A549 (cell line): ENCODE results near the gene FBXO41.

Experiments
- CEBPB ChIP-seq, 2 experiments: fragments of >200 bp in 1 of 2; sonication (Bioruptor Twin) in 1 of 2; formaldehyde crosslinking in 1 of 2; IDR thresholded peaks; 2 replicates each; pipeline ENCODE4 v1.6.1; 2012 to 2016
- CHD2 ChIP-seq: fragments of 150-350 bp; IDR thresholded peaks from 2 replicates; pipeline ENCODE4 v1.6.1; 2014; ENCODE audit warnings: low read length; ENCODE audit not compliant: partially characterized antibody
- CTCF ChIP-seq: fragments of >200 bp; sonication (Bioruptor Twin); formaldehyde crosslinking; IDR thresholded peaks from 3 replicates; pipeline ENCODE4 v1.5.1; 2016
- EP300 ChIP-seq, 2 experiments: fragments of >200 bp; sonication (Bioruptor Twin); formaldehyde crosslinking; IDR thresholded peaks; 2 replicates in 1 of 2; 3 replicates in 1 of 2; pipeline ENCODE4 v1.6.1; 2016 to 2017
- NFE2L2 ChIP-seq: fragments of 150-350 bp; conservative IDR thresholded peaks from 2 replicates; pipeline ENCODE4 v1.6.1; 2014; ENCODE audit warnings: low read length
- NPAS2 ChIP-seq: fragments of 250-450 bp; sonication (Bioruptor Pico); IDR thresholded peaks from 2 replicates; pipeline ENCODE4 v1.8.0; 2022; ENCODE audit warnings: mild to moderate bottlenecking, moderate library complexity, borderline replicate concordance
- POLR2A ChIP-seq: IDR thresholded peaks from 2 replicates; pipeline ENCODE4 v1.6.1; 2012; ENCODE audit warnings: mild to moderate bottlenecking, low read length
- RAD21 ChIP-seq, 2 experiments: fragments of >200 bp in 1 of 2; sonication (Bioruptor Twin) in 1 of 2; formaldehyde crosslinking in 1 of 2; IDR thresholded peaks in 1 of 2; conservative IDR thresholded peaks in 1 of 2; 2 replicates in 1 of 2; 3 replicates in 1 of 2; pipeline ENCODE4 v1.6.1; 2012 to 2018; ENCODE audit warnings: inconsistent platforms in 1 of 2
- RCOR1 ChIP-seq: fragments of 150-350 bp; IDR thresholded peaks from 2 replicates; pipeline ENCODE4 v1.6.1; 2014; ENCODE audit warnings: antibody characterized with exemption, low read length, low read depth
- REST ChIP-seq: fragments of 200-600 bp; sonication (generic); IDR thresholded peaks from 2 replicates; pipeline ENCODE4 v1.6.1; 2016; ENCODE audit warnings: antibody characterized with exemption, mild to moderate bottlenecking, moderate library complexity
- ZSCAN20 ChIP-seq: fragments of 250-450 bp; sonication (Bioruptor Pico); IDR thresholded peaks from 2 replicates; pipeline ENCODE4 v1.8.0; 2022; ENCODE audit warnings: mild to moderate bottlenecking, moderate library complexity

- no peak for TF ChIP-seq POLR2A
- no peak for TF ChIP-seq NPAS2 (CRISPR knock-in tag)
- no peak for TF ChIP-seq CEBPB (IDR thresholded peaks at IDR 0.05)
- no peak for TF ChIP-seq CTCF
- TF ChIP-seq RCOR1: no peak
- no peak for TF ChIP-seq RAD21 (conservative IDR thresholded peaks at IDR 0.05 in 1 of 2, IDR thresholded peaks at IDR 0.05 in 1 of 2)
- TF ChIP-seq EP300 (IDR thresholded peaks at IDR 0.05): no peak
- no peak for TF ChIP-seq NFE2L2
- no peak for TF ChIP-seq CHD2
- TF ChIP-seq ZSCAN20 (CRISPR knock-in tag): no peak
- no peak for TF ChIP-seq REST
Observed at GRCh38 chr2:73258913-73259215, 25.4 kb downstream of the FBXO41 start.
